Bronchial epithelial cell (primary cell): Measurements from ENCODE around the gene VAMP8. TPM values are rescaled to one million over a fixed set of nuclear protein-coding genes. Genes with fewer than 3 reads are reported as not detected.
"Not testable (repeated sequence)": the region's sequence is repeated elsewhere in the genome, so short reads cannot be mapped to it uniquely, and the experiment has no call there.

Source experiments
- DNase-seq: peaks from one replicate; pipeline ENCODE4 v3.0.0-alpha.2; 2010; ENCODE audit warnings: low read depth
- FAIRE-seq: peaks from 2 replicates; lab custom pipeline; 2011; peaks lifted over from hg19 to GRCh38; lab: Jason Lieb, UNC
- H3K27me3 ChIP-seq: 2 replicates; pipeline ENCODE4 v1.5.1; 2011; ENCODE audit warnings: low read length; ENCODE audit not compliant: control insufficient read depth, insufficient read depth
- H3K36me3 ChIP-seq: 2 replicates; pipeline ENCODE4 v1.5.1; 2011; ENCODE audit warnings: low read length; ENCODE audit not compliant: control insufficient read depth, insufficient read depth
- H3K4me3 ChIP-seq: 2 replicates; pipeline ENCODE4 v1.5.1; 2011; ENCODE audit warnings: mild to moderate bottlenecking, low read depth, low read length, control low read depth
- total RNA-seq: library from RNA; depleted of rRNA; stranded (reverse); fragments of >200 nt; gene quantifications from 2 replicates; pipeline ENCODE4 v1.2.1, GENCODE V29; 2014
- TF ChIP-seq, protein P1 (sequence below): IDR thresholded peaks from 2 replicates; pipeline ENCODE4 v1.5.1; 2011; ENCODE audit warnings: mild to moderate bottlenecking, moderate library complexity, low read length, control low read depth, inconsistent platforms; ENCODE audit not compliant: insufficient read depth, severe bottlenecking

The VAMP8 gene
- total RNA-seq, 1 donor from 2014 or later: 41.3 TPM

DNA sequence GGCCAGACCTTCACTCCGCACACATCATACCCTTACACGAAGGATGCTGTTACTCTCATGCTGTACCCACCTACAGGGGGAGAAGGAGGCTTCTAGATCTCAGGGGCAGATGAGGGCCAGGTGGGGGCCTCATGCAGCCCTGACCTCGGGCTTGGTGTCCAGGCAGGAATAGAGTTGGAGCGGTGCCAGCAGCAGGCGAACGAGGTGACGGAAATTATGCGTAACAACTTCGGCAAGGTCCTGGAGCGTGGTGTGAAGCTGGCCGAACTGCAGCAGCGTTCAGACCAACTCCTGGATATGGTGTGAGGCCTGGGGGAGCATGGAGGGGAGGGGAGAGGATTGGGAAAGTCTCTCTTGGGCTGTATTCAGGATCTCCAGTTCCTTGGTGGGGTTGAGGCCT, 14.2 kb downstream of the VAMP8 start:
- DNase-seq: no peak
- Histone ChIP-seq H3K27me3 (no peaks in the 10 kb centered on the region), H3K36me3 (peaks cover 1% of the 10 kb centered on the region), H3K4me3 (no peak overlapping the region)
- TF ChIP-seq, protein P1, sequence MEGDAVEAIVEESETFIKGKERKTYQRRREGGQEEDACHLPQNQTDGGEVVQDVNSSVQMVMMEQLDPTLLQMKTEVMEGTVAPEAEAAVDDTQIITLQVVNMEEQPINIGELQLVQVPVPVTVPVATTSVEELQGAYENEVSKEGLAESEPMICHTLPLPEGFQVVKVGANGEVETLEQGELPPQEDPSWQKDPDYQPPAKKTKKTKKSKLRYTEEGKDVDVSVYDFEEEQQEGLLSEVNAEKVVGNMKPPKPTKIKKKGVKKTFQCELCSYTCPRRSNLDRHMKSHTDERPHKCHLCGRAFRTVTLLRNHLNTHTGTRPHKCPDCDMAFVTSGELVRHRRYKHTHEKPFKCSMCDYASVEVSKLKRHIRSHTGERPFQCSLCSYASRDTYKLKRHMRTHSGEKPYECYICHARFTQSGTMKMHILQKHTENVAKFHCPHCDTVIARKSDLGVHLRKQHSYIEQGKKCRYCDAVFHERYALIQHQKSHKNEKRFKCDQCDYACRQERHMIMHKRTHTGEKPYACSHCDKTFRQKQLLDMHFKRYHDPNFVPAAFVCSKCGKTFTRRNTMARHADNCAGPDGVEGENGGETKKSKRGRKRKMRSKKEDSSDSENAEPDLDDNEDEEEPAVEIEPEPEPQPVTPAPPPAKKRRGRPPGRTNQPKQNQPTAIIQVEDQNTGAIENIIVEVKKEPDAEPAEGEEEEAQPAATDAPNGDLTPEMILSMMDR: no peak
- no peak for FAIRE-seq

DNA sequence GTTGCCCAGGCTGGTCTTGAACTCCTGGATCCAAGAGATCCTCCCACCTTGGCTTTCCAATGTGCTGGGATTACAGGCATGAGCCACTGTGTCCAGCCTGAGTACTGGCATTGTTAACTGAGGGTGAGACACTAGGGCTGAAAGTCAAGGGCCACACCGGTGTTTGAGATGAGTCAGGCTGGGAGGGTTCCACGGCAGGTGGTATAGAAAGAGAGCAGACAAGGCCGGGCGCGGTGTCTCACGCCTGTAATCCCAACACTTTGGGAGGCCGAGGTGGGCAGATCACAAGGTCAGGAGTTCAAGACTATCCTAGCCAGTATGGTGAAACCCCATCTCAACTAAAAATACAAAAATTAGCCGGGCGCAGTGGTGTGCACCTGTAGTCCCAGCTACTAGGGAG, 14.9 kb downstream of the VAMP8 start:
- not testable (repeated sequence) for DNase-seq, H3K4me3 ChIP-seq, FAIRE-seq, H3K27me3 ChIP-seq, H3K36me3 ChIP-seq

DNA sequence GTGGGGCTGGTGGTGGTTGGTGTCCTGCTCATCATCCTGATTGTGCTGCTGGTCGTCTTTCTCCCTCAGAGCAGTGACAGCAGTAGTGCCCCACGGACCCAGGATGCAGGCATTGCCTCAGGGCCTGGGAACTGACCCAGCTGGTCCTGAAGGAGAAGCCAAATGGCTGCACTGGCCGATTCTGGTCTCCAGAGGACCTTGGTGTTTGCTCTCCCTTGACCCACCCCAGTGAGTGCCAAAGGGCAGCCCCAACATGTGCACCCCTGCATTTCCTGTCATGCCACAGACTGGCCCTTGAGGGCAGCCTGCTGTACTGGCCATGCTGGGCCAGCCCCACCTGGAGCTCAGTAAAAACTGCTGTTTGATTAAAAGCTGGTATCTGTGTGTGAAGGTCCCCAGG, 15.6 kb downstream of the VAMP8 start:
- FAIRE-seq: no peak
- TF ChIP-seq, protein P1: no peak
- H3K4me3 ChIP-seq: no peak overlapping the region
- peaks cover 8% of the 10 kb centered on the region for H3K36me3 ChIP-seq
- H3K27me3 ChIP-seq: no peaks in the 10 kb centered on the region
- no peak for DNase-seq

DNA sequence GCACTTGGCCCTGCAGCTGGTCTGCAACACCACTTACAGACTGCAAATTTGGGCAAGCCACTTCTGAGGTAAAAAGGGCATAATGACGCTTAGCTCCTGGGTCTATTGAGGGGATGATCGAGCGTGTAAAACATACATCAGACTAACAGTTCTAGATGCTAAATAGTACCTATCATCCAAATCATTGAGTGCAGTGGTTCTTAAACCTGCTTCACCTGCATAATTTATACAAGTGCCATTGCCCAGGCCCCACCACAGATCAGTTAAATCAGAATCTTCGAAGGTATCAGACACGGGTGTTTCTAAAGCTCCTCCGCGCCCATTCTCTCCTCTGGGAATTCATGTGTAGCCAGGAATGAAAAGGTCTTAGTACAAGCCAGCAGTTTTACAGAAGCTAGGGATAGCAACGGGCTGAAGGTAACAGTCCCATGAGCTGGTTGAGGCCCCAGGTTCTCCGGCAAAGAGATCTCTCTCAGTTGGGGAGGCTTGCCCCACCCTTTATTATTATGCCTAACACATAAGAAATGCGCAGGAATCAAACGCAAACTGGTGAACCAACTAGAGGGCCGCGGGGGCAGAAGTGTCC, 17.4 kb downstream of the VAMP8 start:
- TF ChIP-seq, protein P1: no peak
- no peak for DNase-seq
- Histone ChIP-seq H3K4me3 (peak overlapping the region; percentile 84), H3K27me3 (no peaks in the 10 kb centered on the region), H3K36me3 (peaks cover 11% of the 10 kb centered on the region)
- no peak for FAIRE-seq

- Histone ChIP-seq H3K36me3 (peaks cover 11% of the 10 kb centered on the region), H3K4me3 (peak within 1 kb of the TSS; percentile 84), H3K27me3 (no peaks in the 10 kb centered on the region)
- peak; percentile 98 for DNase-seq
- peak; percentile 95 for FAIRE-seq
- TF ChIP-seq, protein P1: no peak
Measured at GRCh38 chr2:85595301-85596025, 18.1 kb downstream of the VAMP8 start, which contains the start of gene RNF181. RNF181 (plus strand) TSS chr2:85595745; CDS start chr2:85595764, 19 bp downstream.

DNA sequence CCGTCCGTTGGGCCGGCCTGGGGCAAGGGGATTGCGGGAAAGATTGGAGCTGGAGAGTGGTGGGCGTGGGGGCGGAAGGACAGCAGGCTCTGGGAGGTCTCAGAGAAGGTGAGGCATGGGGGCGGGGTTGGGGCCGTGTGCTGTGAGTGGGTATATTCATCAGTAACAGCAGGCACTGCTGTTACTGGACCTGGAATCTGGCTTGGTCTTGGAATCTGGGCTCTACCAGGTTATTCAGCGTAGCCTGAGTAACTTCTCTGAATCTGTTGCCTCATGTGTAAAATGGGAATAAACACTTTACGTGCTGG, 18.6 kb downstream of the VAMP8 start:
- DNase-seq: no peak
- TF ChIP-seq, protein P1: no peak
- peak overlapping the region; percentile 84 for H3K4me3 ChIP-seq
- H3K27me3 ChIP-seq: no peaks in the 10 kb centered on the region
- no peak for FAIRE-seq
- peaks cover 12% of the 10 kb centered on the region for H3K36me3 ChIP-seq
